ENCODE measurements around the gene TMEM120B.

The TMEM120B gene

DNA sequence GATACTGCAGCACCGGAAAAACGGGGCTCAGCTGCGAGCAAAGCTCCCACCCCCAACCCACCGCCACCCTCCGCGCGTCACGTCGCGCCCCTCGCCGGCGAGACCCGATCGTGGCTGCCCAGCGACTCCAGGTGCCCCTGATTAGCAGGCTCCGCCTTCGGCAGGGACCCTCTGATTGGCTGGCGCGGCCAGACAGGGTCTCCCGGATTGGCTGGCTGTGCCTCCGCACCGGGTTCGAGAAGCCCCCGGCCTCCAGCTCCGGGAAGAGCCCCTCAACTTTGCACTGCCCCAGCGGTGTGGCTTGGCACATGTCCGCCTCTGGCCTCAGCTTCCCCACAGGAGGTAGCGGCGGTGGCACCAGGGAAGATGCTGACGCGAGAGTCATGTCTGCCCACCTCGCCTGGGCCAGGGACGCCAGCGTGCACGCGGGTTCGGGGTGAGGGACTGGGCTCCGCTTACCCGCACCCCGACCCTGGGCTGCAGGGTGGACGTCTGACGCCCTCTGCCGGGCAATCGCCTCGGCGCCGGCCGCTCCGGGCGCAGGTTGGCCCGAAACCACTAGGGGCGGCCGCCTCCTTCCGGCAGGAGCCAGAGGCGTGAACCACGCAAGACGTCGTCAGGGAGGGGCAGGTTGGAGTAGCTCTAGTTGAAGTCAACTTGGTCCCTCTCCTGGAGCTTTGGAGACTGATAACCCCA, 81.4 kb downstream of the TMEM120B start:
- peak; percentile 75 for DNase-seq

DNA sequence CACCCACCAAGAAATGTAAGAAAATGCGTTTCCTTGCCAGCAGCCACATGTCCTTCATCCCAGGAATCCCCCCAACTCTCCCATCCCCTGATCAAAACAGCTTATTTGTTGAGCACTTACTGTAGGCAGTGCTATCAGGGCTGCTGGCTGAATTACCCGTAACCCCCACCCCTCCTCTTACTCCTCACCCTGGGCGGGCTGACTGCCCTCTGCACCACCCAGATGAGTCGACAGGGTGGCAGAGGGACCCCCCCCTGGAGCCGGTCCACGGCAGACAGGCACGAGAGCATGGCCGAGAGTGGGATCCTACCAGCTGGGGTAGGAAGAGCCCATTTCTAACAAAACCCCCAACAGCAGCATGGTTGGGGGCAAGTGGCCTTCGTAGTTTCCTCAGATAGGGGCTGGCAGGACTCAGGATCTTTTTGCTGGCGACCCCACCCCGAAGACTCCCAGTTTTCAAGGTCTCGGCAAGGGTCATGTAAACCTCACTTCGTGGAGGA, 82.0 kb downstream of the TMEM120B start:
- DNase-seq, result no peak

DNA sequence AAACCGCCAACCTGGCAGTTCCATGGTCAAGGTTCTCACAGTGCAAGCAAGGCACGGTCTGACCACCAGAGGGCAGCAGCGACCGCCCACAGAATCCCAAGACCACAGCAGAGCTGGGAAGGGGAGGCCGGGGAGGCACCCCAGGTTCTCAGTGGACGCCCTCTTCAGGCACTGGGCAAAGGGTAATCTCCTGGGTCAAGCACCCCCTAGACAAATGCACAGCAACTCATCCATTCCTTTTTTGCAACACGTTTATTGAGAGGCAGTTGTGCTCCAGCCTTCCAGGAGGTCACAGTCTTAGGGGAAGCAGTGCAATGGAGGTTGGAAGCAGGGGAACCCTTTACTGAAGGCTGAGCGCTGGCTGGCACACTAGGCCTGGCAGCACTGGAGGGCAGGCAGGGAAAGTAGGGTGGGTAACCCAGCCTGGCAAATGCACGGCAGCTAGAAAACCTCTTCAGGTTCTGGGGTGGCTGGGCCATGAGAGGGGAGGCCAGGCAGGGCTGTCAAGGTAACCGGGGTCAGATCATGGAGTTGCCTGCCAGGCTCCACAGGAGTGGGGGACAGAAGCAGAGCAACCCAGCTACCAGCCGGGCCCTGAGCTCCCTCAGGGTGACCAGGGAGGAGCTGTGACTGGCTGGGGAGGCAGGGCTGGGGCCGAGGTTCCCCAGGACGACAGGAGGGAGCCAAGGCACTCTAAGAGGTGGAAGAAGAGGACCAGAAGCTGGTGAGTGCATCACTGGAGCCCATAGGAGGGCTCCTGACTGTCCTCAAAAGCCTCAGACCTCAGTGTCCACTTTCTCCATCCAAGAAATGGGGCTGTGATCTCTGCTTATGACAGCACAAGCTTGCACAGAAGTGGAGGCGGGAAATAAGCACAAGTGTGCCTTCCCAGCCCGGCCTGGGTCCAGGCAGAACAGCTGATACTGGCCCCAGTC, 82.7 kb downstream of the TMEM120B start:
- DNase-seq, result no peak

DNA sequence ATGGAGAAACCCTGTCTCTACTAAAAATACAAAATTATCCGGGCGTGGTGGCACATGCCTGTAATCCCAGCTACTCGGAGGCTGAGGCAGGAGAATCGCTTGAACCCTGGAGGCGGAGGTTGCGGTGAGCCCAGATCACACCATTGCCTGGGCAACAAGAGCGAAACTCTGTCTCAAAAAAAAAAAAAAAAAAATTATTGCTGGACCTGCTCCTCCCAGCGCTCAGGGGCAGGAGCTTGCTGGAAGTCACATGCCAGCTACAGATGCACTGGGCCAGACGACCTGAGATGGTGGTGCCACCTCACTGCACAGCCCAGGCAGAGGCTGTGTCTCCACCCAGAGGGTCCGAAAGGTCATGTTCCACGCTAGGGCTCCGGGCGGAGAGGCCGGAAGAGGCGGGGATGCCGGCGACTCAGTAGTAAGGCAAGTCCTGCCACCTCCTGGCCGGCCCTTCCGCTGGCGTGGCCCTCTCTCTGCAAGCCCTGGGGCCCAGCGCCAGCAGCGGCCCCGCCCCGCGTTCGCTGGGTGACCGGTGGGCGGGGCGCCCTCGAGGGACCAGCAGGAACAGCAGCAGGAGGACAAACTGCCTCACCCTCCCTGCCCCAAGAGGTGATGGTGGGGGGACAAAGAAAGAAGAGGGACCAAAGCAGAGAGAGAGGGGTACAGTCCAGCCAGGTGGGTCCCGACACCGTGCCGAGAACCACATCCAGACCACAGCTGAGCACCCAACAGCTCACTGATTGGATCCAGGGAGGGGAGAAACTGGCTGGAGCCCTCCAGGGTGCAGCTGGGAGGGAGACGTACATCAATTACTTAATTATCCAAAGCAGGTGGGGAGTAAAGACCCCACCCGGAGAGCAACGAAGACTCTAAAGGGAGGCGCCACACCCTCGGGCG, 84.6 kb downstream of the TMEM120B start:
- peak; percentile 27 for DNase-seq

DNA sequence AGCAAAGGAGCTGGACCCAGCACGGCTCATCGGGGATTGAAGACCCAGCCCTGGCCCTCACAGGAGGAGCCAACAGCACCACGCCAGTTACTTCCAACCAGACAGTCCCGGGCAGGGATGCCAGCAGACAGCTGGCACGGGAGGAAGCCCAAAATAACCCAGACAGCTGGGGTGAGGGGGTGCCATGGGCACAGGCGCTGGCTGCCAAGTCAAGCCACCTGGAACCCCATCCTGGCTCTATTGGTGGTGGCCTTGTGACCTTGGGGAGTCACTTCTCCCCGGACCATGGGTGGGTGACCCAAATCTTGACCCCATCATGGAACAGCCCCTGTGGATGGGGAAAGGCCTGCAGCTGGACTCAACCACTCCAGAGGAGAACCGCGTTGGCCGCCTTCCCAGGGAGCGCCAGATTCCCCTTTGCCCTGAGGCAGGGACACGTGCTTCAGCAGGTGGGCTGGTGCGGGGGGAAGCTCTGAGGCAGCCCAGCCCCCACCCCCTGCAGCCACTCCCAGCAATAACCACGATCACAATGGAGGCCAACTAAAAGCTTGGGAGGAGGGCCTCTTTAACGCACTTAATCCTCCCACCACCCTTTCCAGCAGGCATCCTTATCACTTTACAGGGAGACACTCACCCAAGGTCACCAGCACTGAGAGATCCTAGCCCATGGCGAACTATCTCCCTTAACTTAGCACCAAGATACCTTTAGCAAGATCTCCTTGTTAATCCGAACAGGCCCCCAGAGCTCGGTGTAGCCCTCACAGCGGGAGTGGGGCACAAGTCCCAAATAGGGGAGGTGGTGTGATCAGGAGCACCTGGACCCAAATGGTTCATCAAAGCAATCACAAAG, 85.6 kb downstream of the TMEM120B start:
- peak; percentile 77 for DNase-seq

DNA sequence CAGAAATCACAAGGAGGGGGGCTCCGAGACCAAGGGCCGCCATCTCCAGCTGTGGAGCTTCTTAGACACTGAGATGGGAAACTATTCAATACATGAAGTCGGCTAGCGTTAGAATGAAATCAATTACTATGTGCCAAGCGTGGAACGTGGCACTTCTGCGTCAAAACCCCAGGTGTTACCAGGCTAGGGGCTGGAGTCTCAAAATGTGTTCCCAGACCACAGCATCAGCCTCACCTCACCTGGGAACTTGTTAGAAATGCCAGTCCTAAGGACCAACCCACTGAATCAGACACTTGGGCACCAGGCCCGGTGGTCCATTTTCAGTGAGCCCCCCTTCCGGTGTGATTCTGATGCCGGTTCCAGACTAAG, 86.2 kb downstream of the TMEM120B start:
- DNase-seq, result no peak

DNA sequence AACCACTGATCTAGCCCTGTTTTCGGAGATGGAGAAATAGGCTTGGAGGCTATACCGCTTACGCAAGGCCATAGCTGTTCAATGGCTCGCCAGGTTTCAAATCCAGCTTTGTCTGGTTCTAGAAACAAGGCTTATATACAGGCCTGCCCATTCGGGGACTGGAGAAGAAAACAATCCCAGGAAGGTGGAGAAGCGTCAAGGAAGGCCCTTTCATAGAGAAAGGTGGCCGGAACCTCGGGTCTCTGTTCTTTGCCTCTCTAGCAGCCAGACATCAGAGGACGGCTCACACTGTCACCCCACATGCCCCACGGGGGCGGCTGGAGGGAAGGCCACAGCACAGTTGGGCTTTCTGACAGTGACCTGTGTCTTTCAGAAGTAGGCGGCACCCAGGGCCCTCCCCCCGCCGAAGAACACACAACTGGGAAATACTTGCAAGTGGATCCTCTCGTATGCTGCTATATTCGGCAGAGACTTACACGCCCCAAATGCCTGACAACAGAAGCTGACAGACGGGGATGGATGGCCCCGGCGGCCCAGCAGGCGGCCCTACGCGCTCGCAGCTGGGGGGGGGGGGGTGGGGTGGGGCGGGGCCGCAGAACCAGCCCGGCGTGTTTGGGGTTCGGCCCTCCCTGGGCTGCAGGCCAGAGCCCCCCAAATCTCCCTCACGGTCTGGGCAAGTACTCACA, 86.7 kb downstream of the TMEM120B start:
- peak; percentile 66 for DNase-seq

DNA sequence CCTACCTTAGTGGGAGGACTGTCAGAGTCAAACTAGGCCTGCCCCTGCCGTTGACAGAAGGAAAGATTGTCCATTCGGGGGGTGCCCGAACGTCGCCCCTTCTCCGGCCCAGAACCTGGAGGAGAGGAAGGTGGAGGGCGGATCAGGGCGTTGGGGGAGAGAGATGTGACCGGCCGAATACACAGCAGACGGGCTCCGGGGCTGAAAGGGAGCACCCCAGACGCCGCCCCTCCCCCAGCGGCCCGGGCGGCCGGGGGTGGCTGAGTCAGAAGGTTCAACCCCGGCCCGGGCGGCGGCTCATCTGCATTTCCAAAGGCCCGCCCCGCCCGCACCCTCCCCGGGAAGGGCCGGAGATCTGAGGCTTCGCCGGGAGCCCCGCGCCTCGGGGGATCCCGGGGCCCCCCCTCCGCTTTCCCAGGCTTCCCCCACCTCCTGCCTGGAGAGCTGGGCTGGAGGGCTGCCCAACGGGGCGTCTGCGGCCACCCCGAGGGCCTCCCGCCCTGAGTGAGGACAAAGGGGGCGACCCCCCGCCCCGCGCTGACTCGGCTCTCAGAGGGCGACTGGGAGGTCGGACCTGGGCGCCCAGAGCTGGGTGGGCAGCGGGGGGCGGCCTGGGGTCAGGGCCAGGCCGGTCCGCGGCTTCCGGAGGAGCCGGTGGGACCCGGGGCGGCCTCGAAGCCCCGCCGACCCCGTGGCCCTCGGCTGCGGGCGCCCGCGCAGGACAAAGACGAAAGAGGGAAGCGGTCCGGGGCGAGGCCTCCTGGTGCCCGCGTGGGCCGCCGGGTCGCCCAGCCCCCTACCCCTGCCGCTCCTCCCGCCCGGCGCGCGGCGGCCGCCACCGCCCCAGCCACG, 87.5 kb downstream of the TMEM120B start:
- DNase-seq, result no peak

DNA sequence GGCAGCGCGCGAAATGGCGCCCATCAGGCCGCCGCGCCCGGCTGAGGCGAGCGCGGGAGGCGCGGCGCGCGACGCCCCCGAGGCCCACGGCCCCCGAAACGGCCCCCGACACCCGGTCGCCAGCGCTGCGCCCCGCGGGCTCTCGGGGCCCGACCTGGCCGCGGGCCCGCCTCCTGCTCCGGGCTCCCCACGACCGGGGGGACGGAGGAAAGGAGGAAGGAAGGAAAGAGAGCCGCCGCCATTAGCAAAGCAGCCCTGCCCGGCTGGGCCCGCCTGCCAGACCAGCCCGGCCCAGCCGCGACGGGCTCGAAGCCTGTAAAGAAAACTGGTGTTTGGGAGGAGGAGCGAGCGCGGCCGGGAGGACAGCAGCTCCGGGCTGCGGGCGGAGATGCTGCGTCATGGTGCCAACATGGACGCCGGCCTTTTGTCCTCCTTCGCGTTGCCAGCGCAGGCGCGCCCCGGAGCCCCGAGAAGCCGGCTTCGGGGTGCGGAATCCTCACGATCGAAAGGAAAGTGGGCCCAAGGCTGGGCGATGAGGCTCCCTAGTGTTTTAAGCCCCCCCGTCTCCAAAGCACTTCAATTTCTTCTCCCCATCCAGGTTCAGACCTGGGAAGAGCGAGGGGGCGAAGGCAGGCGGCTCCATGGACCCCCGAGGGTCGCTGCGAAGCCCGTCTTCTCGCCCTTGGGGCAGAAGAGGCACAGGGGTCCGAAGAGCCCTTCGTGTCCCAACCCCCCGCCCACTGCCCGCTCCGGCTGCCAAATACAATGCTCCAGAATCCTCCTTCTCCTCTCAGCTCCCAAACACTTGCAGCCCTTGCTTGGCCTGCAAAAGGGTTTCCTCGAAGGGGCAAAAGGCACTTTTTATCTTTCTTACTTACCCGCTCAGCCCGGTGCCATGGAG, 88.4 kb downstream of the TMEM120B start:
- DNase-seq, result no peak

DNA sequence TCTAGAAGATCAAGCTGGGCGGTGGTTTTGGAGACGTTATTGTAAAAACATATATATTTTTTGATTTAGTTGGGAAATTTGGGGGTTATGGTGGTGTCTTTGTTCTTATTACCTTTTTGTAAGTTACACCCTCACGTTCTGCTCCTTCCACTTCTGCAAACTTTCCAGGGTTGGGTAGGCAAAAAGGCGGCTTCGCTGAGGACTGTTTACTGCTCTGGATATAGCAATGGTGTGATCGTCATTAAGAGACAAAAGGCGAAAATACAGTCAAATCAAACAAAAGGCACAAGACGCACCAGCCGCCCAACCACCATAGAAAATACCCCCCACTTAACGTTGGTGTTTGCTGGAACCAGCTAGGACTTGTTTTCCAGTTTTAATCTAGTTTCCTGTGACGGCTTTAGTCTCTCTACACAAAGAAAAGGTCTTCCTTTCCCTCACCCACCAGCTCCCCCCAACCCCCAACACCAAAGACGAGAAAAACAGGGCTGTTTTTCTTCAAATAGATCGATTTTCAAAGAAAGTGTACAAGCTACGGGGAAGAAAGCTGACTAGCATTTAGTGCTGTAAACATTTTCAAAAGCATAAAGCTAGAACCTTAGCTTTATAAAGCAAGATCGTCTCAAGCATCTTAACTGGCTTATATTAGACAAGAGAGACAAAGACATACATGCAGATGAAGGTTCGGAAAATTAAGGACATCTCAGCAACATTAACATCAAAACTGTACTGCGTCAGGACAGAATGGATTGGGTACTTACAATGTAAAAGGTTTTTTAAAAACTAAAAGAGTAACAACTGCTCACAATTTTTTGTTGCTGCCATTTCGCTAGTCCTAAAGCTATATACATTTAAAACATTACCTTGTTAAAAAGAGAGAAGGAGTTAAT, 89.3 kb downstream of the TMEM120B start:
- peak; percentile 96 for DNase-seq

DNA sequence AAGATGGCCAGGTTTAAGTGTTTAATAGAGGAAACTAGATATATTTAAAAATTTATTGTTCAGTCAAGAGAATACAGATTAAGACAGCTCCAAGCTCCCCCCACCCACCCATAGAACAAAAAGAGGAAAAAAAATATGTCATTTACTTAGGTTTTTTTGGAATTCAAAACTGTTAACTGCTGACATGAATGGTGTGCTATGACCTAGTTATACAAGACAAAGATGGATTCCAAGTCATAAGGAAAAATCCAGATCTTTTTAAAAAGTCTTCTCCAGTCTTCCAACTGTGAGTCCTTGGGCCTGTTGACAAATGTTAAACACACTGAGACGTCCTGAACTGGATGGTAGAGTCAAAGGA, 89.9 kb downstream of the TMEM120B start:
- DNase-seq, result no peak

DNA sequence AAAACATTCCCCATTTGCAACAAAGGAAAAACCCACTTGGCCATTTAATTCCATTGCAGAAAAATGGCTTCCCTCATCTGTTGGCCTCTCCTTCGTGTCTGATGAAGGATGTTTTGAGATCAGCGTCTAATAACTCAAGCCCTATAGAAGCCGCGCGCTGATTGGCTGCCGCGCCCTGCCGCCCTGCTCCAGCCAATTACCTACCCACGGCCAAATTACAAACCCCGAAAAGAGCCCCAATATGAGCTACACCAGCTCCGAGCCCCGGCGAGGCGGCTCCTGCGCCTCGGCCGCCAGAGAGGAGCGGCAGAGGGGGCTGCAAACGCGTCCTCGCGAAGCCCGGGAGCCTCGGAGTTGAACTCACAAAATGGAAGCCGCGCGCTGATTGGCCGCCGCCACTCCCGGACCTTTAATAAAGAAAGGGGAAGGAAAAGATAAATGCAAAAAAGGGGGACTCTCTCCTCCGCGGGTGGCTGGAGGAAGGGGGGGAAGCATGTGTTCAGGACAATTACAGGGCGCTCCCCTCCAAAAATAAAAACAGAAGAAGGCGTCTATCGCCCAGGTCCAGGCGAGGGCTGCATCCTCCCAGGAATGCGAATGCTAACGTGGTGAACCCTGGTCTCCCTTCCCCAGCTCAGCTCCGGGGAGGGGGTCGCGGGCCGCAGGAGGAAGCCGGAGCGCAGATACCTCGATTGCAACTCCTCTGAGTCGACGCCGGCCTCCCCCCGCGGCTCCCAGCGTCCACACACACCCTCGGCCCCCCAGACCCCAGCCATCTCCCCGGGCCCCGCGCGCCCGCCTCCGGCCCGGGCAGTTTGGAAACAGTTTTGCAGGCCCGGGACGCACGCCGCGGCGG, 90.5 kb downstream of the TMEM120B start:
- peak; percentile 86 for DNase-seq

DNA sequence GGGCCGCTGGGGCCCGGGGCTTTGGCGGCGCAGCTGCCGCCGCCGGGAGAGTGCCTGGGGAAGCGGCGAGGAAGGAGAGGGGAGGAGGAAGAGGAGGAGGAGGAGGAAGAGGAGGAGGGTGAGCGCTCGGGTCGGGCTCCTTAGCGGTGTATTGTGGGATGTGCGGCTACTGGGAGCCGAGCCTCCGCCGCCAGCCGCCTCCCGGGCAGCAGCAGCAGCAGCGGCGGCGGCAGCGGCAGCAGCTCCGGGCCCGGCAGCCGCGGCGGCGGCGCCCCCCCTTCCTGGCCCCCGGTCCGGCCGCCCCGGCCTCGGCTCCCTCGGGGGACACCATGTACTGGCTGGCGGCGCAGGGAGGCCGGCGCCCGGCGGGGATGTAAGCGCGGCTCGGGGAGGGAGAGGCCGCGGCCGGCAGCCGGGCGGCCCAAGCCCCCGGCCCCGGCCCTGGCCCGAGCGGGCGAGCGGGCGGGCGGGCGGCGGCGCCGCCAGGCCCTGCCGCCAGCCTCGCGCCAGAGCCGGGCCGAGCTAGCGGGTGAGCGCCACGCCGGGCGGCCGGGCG, 91.4 kb downstream of the TMEM120B start, which contains the start of gene SETD1B:
SETD1B (plus strand) TSS at position 149 of the 556 bp plus-strand sequence. CDS start 729 bp downstream, outside the sequence.
- peak; percentile 39 for DNase-seq

DNA sequence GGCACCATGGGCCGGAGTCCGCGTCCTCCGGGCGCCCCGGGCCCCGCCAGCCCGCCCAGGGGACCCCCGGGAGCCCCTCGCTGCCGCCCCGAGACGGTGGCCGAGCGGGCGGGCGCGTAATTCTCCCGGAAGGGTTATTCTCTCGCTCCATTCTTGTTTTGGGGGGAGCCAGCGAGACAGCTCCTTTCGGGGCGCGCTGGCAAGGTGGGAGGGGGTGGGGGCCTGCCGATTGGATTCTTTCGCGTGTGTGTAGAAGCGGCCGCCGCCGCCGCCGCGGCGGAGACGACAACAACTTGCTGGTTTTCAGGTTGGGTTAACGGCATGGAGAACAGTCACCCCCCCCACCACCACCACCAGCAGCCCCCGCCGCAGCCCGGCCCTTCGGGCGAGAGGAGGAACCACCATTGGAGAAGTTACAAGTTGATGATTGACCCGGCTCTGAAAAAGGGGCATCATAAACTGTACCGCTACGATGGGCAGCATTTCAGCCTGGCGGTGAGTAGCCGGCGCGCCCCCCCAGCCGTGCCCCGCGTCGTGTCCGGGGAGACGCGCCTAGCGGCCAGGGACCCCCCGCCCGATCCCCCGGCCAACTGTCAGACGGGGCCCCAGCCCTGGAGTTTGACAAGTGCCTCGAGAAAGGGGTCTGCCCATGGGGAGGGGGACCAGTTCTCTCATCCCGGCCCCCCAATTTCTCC, 92.0 kb downstream of the TMEM120B start:
- DNase-seq, result peak; percentile 19

DNA sequence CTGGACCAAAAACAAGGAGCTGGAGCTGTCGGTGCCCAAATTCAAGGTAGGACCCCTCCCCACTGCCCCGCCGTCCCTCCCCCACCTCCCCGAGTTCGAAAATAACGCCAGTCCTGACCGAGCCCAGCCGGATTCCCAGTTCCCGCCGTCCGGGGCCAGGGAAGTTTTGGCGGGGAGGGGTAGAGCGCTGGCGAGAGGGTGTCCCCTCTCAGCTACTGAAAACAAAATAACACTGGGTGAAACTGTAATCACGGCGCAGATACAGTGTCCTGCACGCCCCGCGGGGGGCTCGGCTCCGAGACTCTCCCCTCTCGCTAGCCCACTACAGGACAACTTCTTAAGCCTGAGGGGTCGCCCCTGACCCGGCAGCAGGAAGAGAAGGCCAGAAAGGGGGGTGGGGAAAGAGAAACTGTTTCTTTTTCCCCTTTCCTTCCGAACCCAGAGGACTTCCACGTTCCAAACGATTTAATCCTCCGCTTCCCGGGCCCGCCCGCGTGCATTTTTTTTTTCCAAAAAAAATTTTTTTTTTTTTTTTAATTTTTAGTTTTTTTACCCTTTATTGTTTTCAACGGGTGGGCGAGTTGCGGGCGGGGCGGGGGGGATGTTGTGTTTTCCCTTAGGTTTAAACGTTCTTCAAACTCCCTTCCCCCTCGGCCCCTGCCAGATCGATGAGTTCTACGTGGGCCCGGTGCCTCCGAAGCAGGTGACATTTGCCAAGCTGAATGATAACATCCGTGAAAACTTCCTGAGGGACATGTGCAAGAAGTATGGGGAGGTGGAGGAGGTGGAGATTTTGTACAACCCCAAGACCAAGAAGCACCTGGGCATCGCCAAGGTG, 92.8 kb downstream of the TMEM120B start:
- no peak for DNase-seq
